SU-DHL-6 (cell line): ENCODE measurements around the gene LRRC7.

Experiments used
- H2AFZ ChIP-seq: fragments of 200-600 bp; sonication (generic); 2 replicates; pipeline ENCODE4 v1.6.1; 2014; ENCODE audit warnings: low read depth, mild to moderate bottlenecking, moderate library complexity, mixed read lengths, antibody characterized with exemption, low read length; ENCODE audit not compliant: severe bottlenecking
- H3F3A ChIP-seq: fragments of 200-600 bp; shearing (Covaris generic); 2 replicates; pipeline ENCODE4 v1.6.0; 2016; ENCODE audit warnings: antibody characterized with exemption, mild to moderate bottlenecking; ENCODE audit not compliant: insufficient read depth
- H3K27ac ChIP-seq: fragments of 200-600 bp; sonication (generic); 2 replicates; pipeline ENCODE4 v1.5.1; 2016; ENCODE audit warnings: low read depth, mild to moderate bottlenecking, low read length, moderate library complexity, mixed read lengths
- H3K27me3 ChIP-seq: fragments of 200-600 bp; sonication (generic), shearing (Covaris generic); 2 replicates; pipeline ENCODE4 v1.6.0; 2014; ENCODE audit warnings: mild to moderate bottlenecking, low read length
- H3K36me3 ChIP-seq: fragments of 200-600 bp; sonication (generic); 2 replicates; pipeline ENCODE4 v1.6.1; 2014; ENCODE audit warnings: mild to moderate bottlenecking, low read length, mixed read lengths
- H3K4me2 ChIP-seq: fragments of 300-600, 200-600 bp; shearing (Covaris generic), sonication (generic); 2 replicates; pipeline ENCODE4 v1.6.0; 2014; ENCODE audit warnings: low read length, low read depth, mild to moderate bottlenecking; ENCODE audit not compliant: poor library complexity, severe bottlenecking
- H3K4me3 ChIP-seq: fragments of 200-600 bp; sonication (generic); 2 replicates; pipeline ENCODE4 v1.5.1; 2014; ENCODE audit warnings: antibody characterized with exemption, low read length, mild to moderate bottlenecking, mixed read lengths; ENCODE audit not compliant: insufficient read depth, poor library complexity, severe bottlenecking
- H3K79me2 ChIP-seq: fragments of 200-600 bp; sonication (generic); 2 replicates; pipeline ENCODE4 v1.6.1; 2014; ENCODE audit warnings: mild to moderate bottlenecking, low read length, moderate library complexity; ENCODE audit not compliant: insufficient read depth
- H3K9ac ChIP-seq: fragments of 200-600 bp; sonication (generic); 2 replicates; pipeline ENCODE4 v1.7.0; 2014; ENCODE audit warnings: mild to moderate bottlenecking, low read length
- H3K9me2 ChIP-seq: fragments of 200-600 bp; sonication (generic); replicated peaks from 2 replicates; pipeline ENCODE4 v1.6.1; 2014; ENCODE audit warnings: low read length; ENCODE audit not compliant: insufficient read depth
- H3K9me3 ChIP-seq: fragments of 200-600 bp; sonication (generic); 2 replicates; pipeline ENCODE4 v1.6.1; 2014; ENCODE audit warnings: low read length, mixed read lengths; ENCODE audit not compliant: insufficient read depth
- H4K20me1 ChIP-seq: fragments of 200-600 bp; sonication (generic); 2 replicates; pipeline ENCODE4 v1.6.1; 2014; ENCODE audit warnings: low read depth, mild to moderate bottlenecking, antibody characterized with exemption, low read length, moderate library complexity, mixed read lengths
- CTCF ChIP-seq: fragments of 200-600 bp; sonication (generic); IDR thresholded peaks from one replicate; pipeline ENCODE4 v1.5.1; 2017; ENCODE audit warnings: antibody characterized with exemption, mild to moderate bottlenecking, low read length, moderate library complexity; ENCODE audit not compliant: insufficient read depth, poor library complexity, severe bottlenecking
- EZH2phosphoT487 ChIP-seq: fragments of 200-600 bp; sonication (generic), shearing (Covaris generic); conservative IDR thresholded peaks from 2 replicates; pipeline ENCODE4 v1.6.1; 2018; ENCODE audit warnings: mild to moderate bottlenecking, antibody characterized with exemption, low read length, moderate library complexity, mixed read lengths

The LRRC7 gene

GRCh38 chr1:69567652-69568420, at the start of gene LRRC7:
TSS of gene LRRC7 (plus strand) at chr1:69567922. CDS start at chr1:69568640, 718 bp downstream.
- Histone ChIP-seq H3K27ac (no peak within 1 kb of the TSS), H3K9me2 (no peaks in the 10 kb centered on the region), H3F3A (no peaks in the 10 kb centered on the region), H3K4me3 (no peak within 1 kb of the TSS), H2AFZ (no peak within 1 kb of the TSS), H3K79me2 (no peaks in the 10 kb centered on the region), H3K36me3 (no peaks in the 10 kb centered on the region), H3K9ac (no peak within 1 kb of the TSS), H4K20me1 (no peaks in the 10 kb centered on the region), H3K4me2 (no peak within 1 kb of the TSS), H3K9me3 (no peaks in the 10 kb centered on the region), H3K27me3 (no peaks in the 10 kb centered on the region)
- TF ChIP-seq EZH2phosphoT487 = no peak
- TF ChIP-seq CTCF = no peak

DNA sequence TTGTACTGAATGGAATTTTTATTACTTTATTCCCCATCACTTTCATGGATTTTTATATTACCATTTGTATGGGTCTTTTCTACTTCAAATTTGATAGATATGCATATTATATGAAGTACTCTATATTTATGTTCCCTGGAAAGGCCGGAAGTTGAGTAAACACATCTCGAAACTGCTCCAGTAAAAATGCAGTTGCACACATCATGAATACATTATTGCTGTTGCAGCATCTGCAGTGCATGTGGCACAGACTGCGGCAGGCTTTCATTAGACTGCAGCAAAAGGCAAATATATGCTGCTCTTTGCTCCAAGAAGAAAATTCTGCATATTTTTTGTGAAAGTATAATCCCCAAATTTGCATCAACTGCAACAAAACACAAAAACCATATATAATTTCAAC, 48.7 kb upstream of the LRRC7 start:
- TF ChIP-seq EZH2phosphoT487 (no peak), CTCF (no peak)
- Histone ChIP-seq H3K4me2 (no peak overlapping the region), H3K36me3 (no peaks in the 10 kb centered on the region), H4K20me1 (no peaks in the 10 kb centered on the region), H3K9me3 (no peaks in the 10 kb centered on the region), H3F3A (no peaks in the 10 kb centered on the region), H3K9me2 (no peaks in the 10 kb centered on the region), H3K27me3 (no peaks in the 10 kb centered on the region), H3K4me3 (no peak overlapping the region), H3K9ac (no peak overlapping the region), H3K27ac (no peak overlapping the region), H3K79me2 (no peaks in the 10 kb centered on the region), H2AFZ (no peak overlapping the region)

- no peaks in the 10 kb centered on the region for H3K27me3 ChIP-seq
- H3F3A ChIP-seq = no peaks in the 10 kb centered on the region
- no peak overlapping the region for H2AFZ ChIP-seq
- no peak overlapping the region for H3K9ac ChIP-seq
- H3K79me2 ChIP-seq = no peaks in the 10 kb centered on the region
- no peaks in the 10 kb centered on the region for H3K9me2 ChIP-seq
- H3K4me3 ChIP-seq = no peak overlapping the region
- H3K9me3 ChIP-seq = no peaks in the 10 kb centered on the region
- TF ChIP-seq CTCF = no peak
- no peak for TF ChIP-seq EZH2phosphoT487
- no peak overlapping the region for H3K4me2 ChIP-seq
- H3K27ac ChIP-seq = no peak overlapping the region
- no peaks in the 10 kb centered on the region for H4K20me1 ChIP-seq
- H3K36me3 ChIP-seq = no peaks in the 10 kb centered on the region
Measured at GRCh38 chr1:69520326-69520725, 47.4 kb upstream of the LRRC7 start.
